HG03520 (cell line): ENCODE data around the gene SARS1.

Experiments
- ATAC-seq: cut with Tn5 transposase; IDR thresholded peaks from one replicate; pipeline ENCODE4 v1.9.1; 2021; ENCODE audit warnings: mild to moderate bottlenecking, moderate library complexity; ENCODE audit not compliant: unreplicated experiment

Gene SARS1

DNA sequence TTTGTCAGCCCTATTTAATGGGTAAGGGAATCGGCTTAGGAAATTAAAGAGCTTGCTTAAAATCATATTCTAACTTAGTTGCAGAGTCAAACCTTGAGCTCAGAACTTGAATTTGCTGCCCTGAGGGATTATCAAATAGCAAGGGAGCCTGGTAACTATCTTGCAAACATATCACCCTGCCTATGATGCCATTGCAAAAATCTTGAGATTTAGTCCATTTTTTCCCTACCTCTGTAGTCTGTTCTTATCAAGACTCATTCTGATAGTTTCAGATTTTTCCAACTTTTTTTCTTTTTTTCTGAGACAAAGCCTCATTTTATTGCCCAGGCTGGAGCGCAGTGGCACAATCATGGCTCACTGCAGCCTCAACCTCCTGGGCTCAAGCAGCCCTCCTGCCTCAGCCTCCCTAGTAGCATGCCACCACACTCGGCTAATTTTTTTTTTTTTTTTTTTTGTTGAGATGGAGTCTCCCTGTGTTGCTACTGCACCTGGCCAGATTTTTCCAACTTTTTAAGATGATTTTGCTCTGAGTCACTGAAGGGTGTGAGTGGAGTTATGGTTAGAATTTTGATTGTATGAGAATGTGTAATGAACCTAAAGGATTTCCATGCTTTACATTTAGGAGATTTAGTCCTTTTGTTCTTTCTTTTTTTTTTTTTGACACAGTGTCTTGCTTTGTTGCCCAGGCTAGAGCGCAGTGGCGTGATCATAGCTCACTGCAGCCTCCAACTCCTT lies 12.2 kb downstream of the SARS1 start:
- no peak for ATAC-seq

DNA sequence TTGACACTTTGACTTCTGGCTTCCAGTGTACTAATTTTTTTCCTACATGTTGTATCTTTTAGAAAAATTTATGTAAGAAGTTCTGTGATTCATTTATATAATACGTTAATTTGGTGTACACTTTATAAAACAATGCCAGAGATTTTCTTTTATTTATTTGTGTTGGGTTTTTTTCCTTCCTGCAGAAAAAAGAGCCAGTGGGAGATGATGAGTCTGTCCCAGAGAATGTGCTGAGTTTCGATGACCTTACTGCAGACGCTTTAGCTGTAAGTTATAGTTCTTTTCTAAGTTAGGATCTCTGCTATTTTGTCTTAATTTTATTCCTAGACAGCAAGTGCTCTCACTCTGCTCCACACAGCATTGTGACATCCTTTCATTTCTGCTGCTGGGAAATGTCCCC lies 14.4 kb downstream of the SARS1 start:
- no peak for ATAC-seq

DNA sequence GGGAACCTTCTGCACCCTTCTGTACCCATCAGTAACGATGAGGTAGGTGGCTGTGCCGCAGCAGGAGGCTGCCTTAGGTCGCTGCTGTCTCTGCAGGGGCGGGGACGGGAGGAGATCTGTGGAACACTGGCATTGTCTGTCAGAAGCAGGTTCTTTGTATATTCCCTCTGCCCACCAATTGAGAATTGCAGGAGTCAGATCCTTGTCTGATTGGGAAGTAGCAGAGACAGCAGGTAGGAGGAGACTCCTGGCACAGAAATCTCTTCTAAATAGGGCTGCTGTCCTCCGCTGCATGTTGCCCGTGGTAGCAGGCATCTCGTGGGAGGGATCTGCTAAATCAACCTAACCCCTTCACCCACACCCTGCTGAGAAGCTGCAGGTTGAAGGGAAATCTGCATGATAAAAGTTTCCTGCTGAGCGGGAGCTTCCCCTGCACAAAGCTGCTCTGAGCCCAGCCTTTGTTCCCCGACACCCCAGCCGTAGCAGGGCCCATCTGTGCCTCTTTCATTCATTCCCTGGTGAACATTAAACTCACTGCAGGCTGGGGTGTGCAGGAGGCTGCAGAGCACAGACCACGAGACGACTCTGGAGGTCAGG lies 15.9 kb downstream of the SARS1 start:
- no peak for ATAC-seq

DNA sequence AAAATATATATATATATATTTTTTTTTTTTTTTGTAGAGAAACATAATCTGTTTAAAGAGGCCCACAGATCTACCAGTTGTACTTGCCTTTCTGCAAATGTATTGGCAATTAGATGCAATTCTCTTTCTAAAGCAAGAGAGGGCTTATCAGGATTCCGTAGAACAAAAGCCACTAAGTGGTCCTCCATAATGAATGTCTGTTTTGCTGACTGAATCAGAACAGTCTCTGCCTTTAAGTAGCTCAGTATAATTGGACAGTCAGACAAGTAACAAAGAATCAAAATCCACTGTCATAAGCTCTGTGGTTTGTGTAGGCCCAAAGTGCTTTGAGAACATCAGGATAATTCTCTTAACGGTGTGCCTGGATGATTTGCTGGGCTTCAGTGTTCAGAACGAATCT lies 17.3 kb downstream of the SARS1 start:
- ATAC-seq = no peak

DNA sequence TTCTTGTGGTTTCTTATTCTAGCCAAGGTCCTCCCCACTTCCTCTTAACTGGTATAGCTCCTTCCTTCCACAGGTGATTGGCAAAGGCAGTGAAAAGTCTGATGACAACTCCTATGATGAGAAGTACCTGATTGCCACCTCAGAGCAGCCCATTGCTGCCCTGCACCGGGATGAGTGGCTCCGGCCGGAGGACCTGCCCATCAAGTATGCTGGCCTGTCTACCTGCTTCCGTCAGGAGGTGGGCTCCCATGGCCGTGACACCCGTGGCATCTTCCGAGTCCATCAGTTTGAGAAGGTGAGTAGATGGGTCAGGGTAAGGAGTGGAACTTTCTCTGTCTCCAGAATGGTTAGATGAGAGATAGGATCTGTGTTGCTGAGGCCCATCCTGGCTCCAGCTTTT lies 21.4 kb downstream of the SARS1 start:
- ATAC-seq = no peak

DNA sequence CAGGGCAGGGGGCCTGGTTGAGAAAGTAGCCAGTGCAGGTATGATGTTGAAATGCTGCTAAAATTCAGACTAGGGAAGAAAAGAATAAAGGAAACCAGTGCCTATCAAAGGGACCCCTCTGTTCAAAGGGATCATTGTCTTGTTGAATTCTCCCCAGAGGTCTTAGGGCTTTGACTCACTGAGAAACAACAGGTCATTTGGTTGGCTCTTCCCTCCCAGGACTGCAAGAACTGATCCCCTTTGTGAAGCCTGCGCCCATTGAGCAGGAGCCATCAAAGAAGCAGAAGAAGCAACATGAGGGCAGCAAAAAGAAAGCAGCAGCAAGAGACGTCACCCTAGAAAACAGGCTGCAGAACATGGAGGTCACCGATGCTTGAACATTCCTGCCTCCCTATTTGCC lies 23.8 kb downstream of the SARS1 start:
- no peak for ATAC-seq

DNA sequence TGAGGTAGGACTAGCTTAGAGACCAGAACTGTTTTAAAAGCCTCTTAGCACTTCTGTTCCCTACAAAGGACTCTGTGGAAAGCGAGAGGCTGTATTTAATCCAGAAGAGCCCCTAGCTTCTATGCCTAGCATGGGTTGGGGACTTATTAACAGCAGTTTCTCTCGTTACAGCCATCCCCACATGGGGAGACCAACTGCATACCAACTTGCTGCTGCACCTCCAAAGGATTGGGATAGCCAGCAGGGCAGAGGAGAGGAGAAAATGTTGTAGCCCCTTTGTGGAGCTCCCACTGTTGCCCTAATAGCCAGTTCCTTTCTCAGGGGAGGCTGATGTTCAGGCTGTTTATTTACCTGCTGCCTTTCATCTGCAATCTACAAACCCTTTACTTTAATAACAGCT lies 24.7 kb downstream of the SARS1 start:
- ATAC-seq = no peak

DNA sequence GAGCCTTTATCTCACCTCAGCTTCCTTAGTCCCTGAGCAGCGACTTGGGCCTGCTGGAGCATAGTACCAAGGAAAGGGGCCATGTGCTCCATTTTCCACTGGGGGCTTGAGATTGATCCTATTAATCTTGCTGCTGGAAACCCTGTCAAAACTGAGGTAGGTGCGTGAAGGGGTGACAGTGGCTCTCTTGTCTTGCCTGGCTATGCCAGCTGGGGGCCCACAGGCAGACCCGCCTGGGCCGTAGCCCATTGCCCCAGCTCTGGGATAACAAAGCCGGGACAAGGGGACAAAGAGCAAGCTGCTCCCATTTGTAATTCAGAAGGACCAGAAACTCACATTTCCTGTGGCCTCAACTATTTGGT lies 25.3 kb downstream of the SARS1 start:
- no peak for ATAC-seq

DNA sequence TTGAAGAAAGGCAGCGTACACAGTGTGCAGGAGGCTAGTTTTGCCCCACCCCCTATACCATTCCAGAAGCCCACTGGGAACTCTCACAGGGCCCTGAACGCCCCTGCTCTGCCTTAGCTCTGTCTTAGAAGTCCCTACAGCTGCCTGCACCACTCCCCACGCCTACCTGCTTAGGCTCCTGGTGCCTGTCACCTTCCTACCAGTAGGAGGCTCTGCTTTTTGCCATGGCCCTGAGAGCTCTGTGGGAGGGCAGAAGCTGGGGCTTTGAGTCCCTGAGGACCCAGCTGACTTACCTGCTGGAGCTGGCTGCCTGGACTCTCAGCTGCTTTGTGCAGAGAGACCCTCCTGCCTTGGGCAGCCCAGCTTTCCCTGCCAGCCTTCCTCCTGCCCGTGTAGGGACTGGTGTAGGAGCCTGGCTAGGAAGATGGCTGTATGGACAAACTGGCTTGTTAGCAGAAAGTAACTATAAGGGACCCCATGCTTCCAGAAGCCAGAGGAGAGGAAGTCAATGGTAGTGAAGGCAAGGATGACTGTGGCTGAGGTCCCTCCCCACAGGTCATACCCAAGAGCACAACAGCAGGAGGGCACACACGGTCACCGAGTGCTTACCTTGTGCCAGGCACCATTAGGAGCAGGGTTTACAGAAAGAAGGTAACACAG lies 25.8 kb downstream of the SARS1 start:
- ATAC-seq = no peak

DNA sequence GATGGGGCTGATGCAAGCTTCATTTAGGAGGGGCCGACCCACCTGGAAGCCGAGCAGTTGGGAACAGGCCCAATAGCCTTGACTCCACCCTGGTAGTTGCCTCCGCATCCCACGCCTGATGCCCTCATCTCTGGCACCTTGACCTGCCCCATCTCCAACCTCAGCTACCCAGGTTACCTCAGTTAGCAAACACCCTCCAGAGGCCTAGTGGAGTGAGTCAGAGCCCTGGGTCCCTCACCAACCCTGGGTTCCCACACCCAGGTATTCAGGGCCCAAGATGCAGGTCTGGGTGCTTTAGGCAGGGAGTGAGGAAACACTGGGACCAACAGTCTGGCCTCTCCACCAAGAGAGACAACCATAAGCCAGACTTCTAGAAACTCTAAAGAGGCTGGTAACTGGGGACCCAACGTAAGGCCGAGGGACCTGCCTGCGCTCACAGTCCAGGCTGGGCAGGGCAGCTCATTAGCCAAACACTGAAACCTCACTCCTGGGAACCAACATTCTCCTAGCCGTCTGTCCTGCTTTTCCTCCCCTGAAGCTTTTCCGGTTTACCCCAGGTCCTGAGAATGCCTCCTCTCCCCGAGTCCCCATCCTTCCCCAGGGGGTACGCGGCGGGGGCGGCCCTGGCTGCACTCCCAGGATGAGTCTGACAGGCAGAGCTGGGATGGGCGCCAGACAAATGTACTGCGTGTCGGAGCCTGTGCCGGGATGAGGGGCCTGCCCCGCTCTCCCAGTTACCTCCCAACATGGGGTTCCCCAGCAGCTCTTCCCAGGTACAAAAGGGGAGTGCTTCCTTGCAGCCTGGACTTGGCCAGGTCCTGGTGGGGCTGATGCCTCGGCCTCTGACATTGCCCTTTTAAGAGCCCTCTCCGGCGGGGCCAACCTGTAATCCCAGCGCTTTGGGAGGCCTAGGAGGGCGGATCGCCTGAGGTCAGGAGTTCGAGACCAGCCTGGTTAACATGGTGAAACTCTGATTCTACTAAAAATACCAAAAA lies 26.7 kb downstream of the SARS1 start:
- ATAC-seq = no peak

DNA sequence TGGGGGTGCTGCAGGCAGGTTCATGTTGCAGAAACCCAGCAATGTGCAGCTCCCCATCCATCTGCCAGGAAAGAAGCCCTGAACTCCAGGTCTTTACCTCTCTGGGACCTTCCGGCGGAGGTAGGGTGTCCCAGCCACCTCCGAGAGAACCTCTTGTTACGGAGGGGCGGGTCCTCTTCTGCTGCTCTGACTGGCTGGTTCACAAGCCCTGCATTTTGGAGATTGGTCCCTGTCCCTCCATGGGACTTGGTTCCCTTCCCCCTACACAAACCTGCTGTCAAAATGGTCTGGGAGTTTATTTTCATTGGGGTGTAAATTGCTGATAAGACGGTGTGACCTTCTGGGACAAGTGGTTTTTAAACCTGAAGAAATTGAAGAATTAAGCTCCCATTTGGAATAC lies 27.6 kb downstream of the SARS1 start:
- ATAC-seq = no peak

DNA sequence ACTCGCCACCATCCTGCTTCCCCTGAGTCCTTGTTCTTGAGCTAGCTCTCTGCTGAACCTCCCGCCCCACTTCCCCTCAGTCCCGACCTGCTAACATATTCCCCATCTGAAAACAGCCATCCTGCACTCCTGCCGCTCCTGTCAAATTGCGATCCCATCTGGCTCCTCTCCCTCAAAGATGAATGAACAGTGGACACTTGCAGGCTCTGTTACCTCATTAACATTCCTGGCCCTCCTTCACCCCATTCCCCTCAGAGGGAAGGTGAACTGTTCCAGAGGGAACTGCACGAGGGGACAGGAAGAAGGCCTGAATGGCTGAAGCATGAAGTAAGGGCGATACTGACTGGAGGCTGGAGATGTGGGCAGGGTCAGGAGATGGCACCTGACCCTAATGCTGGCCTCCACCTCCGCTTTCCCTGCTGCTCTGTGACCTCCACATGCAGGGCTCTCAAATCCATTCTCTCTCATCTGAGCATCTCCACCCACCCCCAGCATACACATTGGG lies 28.2 kb downstream of the SARS1 start:
- no peak for ATAC-seq

DNA sequence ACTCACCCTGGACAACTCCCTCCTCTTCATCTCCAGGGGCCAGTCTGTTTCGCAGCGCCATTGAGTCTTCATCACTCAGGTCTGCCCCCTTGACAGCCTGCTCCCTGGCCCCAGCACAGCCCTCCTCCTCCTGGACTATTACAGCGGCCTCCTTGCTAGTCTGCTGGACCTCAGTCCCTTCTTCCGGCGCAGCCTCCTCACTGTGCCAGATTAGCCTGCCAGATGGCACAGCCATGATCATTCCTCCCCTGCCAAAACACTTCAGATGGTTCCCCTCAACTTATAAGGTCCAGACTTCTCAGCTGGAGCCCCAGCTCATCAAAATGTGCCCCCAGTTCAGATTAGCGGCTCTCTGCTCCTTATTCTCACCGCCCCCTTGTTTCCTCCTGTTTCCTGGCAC lies 28.7 kb downstream of the SARS1 start:
- ATAC-seq = no peak

DNA sequence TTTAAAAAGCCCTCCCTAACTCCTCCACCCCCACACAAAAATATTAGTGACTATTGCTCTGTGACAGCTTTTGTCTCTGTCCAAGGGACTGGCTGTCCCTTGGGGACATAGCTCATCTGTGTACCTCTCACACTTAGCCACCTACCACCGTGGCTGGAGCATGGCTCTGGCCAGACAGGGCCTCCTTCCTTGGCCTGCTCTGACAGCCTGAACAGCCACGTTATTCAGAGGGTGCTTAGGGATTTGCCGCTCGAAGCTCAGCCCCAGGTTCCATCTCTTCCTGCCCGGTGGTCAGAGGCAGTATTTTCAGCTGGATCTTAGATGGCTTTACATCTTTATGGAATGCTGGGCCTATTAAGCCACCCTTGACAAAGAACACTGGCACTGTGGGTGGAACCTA lies 29.5 kb downstream of the SARS1 start:
- ATAC-seq = no peak

DNA sequence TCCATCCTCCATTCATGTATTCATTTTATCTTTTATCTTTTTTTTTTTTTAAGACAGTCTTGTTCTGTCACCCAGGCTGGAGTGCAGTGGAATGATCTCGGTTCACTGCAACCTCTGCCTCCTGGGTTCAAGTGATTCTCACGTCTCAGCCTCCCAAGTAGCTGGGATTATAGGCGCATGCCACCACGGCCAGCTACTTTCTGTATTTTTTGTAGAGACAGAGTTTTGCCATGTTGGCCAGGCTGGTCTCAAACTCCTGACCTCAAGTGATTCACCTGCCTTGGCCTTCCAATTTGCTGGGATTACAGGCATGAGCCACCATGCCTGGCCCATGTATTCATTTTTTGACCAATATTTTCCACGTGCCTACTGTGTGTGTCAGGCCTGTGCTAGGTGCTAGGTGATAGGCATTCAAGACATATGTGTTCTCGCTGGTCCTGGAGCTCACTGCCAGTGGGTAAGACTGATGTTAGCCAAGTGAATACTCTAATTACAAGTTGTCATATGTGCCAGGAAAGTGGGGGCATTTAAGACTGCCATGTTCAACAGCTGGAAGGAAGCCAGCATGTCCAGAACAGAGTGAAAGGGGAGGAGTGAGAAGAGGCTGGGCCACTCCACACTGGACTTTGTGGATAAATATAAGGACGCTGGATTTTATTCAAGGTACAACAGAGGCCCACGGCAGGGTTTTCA lies 30.3 kb downstream of the SARS1 start:
- no peak for ATAC-seq

DNA sequence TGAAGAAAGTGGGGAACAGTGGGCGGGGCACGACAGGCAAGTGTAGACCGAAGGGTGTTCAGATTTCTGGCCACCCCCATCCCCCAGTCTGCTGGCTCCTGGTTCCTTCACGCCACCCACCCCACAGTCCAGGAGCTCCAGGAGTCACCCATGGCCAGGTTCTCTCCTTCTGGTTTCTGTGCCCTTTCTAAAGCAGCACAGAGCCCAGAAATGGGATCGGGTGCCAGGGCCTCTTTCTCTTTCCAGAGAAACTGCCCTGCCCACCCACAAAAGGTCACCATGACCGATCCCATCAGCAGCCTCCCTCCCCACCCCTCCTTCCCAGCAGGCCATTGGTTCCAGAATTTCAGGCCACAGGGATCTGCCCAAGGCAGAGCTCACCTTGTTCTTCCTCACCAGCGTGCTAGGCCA lies 32.4 kb downstream of the SARS1 start:
- ATAC-seq = no peak

DNA sequence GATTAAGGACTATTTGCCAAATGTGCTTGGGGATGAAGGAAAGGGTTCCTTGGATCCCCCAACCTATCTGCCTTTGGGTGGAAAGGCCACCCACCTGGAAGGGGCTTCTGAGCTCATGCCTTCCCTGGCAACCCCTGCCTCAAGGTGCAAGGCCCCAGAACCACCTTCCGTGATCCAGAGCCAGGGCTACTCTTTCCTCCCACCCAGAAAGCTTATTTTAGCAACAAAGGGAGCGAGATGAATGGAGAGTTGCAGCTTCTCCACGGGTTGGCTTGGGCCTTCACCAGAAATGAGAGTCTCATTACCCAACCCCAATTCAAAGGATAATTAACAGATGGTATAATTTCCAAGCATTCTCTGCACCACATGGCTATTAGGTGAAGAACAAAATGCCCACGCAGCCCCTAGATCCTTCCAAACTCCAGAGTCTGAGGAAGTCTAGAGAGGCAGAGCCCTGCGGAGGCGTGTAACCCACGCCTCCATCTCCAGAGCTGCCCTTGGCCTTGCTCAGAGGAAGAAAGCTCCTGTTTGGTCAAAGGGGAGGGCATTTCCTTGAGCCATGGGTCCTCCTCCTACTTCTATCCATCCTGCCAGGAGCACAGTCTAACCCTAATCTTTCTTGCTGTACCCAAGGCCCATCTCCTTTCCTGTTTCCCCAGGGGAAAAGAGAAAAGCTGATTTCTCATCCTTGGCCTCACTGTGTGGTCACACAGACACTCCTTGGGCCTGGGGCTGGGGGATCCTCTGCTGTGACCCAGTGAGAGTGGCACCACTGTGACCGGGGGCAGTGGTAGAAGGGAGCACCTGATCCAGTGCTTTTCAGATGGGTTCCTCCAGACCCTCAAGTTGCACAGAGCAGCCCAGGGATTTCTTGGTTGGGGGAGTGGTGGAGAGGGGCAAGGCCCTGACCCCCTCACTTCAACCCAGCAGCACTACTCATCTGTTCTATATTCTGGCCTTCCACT lies 34.0 kb downstream of the SARS1 start:
- no peak for ATAC-seq

DNA sequence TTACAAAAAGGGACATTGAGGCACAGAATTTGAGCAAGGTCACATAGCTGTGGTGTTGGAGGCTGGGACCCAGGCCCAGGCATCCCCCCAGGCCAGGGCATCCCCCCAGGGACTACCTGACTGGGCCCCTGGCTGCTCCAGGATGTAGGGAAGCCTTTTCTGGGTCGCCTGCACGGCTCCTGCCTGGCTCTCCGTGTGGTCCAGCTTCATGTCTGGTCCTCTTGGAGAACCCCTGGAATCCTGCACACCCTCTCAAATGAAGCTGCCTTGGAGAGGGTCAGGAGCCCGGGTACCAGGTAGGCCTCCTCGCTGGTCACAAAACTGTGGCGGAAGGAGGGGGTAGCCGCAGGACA lies 34.7 kb downstream of the SARS1 start:
- ATAC-seq = no peak

DNA sequence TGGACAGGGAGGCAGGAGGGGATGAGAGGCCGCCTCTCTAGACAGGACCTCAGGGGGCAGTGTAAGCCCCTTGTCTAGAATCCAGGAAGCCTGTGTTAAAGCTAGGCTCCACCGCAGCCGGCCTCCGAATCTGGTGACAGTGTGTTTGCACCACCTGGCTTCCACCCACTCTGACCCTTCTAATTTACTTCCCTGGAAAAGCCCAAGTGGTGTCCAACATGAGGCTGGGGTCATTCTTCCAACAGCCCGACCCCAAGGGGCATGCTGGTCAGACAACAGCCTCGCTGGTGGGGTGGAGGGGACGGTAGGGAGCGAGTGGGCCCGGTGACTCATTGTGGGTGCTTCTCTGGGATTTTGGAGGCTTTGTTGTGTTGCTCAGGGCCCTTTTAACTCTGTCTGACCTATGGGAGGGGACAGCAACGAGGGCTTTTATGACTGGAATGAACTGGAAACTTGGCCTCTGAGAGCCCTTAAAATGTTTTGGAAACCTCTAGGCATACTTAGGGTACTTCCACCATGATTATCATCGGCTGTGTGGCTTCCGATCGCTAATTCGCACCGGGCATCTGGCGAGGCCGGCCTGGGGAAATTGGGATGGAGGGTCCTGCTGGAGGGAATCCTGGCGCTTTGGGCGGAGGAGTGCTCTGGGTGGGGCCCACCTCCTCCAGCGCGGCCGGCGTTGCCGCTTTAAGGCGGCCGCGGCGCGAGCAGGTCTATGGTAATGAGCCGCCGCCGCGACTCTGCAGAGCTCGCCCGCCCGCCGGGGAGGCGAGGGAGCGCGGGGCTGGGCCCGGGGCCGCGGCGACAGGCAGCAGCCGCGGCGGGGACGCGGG lies 35.3 kb downstream of the SARS1 start, which contains the start of gene CELSR2:
TSS of gene CELSR2 (plus strand) at position 743 of the 833 bp plus-strand sequence. CDS start 541 bp downstream, outside the sequence.
- peak; percentile 67 for ATAC-seq
